NCI-H82 treated with DMSO at 0.1 percent for 48 hours (cell line): ENCODE measurements around the gene CLEC18A.
"Not testable (repeated sequence)": the region's sequence is repeated elsewhere in the genome, so short reads cannot be mapped to it uniquely, and the experiment has no call there.

Source experiments
- DNase-seq: peaks from one replicate; lab custom pipeline; 2025; ENCODE audit not compliant: unreplicated experiment; lab: John Stamatoyannopoulos, UW

The CLEC18A gene

GRCh38 chr16:69950411-69950810 is 723 bp upstream of the CLEC18A start:
- DNase-seq = not testable (repeated sequence)

DNA sequence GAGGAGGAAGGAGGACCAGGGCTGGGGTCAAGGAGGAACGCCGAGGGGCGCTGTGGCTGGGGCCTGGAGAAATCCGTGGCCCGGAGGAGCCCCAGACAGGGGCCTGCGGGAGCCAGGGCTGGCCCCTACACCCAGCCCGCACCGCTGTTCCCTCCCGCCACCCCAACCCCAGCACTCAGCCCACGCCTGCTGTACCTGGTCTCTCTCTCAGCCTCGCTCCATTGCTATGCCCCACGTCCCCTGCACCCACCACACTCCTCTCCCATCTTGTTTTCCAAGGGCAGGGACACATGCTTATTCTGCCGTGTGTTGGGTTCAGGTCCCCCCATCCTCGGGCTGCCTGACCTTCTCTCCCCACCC is 518 bp downstream of the CLEC18A start:
- DNase-seq = not testable (repeated sequence)

DNA sequence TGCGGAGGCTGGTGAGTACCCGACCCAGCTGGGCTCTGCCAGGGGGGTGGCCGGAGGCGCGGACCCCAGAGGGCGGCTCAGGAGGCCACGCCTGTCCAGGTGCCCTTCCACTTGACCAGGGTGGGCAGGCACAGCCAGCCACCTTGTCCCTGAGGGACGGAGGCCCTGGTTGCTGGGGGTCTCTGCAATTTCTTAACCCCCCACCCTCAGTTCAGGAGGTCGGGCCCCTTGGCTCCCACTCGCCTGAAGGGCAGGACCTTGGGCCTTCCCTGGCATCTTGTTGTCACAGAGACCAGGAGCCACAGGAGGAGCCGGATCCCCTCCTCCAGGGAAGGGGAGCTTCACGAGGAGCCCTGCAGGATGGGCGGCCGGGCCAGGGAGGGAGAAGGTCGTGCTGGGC is 982 bp downstream of the CLEC18A start:
- not testable (repeated sequence) for DNase-seq

DNA sequence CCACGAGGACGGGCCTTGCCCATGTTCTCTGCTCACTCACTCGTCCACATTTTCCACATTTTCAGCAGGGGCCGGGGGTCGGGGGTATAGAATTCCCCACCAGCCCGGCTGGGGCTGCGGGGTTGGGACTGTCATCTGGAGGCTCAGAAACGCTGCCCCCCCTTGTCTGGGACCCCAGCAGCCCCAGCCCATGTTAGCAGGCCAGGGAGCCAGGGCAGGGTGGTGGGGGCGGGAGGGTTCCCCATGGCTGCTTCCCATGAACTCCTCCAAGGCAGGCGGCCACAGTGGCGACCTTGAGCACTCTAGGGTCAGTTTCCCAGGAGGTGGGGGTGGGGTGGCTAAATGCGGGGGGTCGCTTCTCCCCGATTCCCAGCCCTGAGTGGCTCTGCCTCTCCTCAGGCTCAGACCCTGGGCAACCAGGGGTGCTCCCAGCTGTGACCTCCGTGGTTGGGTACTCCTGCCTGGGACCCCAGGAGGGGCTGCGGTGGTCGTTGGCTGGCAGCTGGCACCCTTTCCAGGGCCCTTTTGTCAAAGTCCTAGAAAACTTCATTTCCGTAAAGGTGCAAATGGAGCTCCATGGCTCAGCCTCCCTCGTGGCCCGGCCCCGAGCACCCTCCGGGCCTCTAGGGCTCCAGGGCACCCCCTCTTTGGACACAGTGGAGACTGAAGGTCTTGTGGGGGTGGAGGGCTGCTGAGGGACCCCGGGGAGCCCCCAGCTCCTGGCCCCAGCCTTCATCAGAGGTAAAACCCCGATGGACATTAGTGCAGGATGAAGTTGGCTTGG is 1.6 kb downstream of the CLEC18A start:
- DNase-seq = not testable (repeated sequence)

- not testable (repeated sequence) for DNase-seq
Measured at GRCh38 chr16:69954241-69954640, 3.1 kb downstream of the CLEC18A start.

DNA sequence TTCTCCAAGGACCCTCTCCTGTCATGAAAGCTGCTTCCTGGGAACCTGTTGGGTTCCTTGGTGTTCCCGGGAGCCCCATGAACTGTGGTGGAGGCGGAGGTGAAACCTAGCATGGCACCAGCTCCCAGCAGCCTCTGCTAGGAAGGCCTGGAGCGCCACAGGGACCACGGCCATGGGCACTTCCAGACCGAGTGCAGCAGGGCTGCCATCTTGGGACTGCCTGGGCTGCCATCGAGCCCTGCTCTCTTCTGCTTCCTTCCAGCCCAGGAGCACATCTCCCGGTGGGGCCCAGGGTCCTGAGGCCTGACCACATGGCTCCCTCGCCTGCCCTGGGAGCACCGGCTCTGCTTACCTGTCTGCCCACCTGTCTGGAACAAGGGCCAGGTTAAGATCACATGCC is 12.2 kb downstream of the CLEC18A start:
- DNase-seq = not testable (repeated sequence)

DNA sequence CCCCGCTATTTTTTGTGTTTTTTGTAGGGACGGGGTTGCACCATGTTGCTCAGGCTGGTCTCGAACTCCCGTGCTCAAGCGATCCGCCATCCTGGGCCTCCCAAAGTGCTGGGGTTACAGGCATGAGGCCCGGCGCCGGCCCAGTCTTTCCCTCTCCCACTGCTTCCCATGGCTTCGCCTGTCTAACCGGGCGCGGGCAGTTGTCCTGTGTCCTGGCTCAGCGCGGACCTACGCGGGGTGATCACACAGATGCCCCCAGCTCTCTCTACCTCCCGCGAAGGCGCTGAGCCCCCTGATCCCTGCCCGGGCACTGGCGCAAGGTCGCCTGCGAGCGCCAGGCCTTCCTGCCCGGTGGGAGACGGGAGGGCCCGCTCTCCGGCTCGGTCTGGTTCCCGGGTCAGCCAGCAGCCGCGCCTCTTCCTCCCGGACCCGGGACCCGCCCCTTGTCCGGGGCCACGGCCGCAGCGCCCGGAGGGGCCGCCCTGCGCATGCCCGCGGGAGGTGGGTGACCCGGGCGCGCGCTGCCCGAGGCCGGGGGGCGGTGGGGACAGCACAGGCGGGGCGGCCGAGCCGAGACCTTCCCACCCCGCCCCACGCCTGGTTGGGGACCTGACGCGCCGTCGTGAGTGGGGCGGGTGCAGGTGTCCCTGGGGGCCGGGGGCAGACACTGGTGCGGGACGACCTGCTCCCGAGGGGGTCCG is 14.0 kb downstream of the CLEC18A start:
- not testable (repeated sequence) for DNase-seq

DNA sequence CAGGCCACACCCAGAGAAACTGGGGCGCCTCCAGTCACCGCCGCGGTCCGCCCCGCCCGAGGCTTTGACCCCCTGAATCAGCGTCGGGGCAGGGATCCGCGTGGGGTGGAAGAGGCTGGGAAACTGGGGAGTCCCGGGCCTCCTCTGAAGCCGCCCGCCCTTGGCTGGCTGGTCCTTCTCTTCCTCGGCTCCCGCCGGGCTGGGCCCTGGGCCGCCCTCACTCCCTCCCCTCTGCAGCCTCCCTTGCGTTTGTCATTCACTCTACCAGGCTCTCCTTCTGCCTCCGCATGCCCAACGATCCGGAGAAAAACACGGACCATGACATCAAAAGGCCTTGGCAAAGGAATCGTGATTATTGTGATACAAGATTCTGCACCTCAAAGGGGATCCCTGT is 14.5 kb downstream of the CLEC18A start:
- DNase-seq = not testable (repeated sequence)

DNA sequence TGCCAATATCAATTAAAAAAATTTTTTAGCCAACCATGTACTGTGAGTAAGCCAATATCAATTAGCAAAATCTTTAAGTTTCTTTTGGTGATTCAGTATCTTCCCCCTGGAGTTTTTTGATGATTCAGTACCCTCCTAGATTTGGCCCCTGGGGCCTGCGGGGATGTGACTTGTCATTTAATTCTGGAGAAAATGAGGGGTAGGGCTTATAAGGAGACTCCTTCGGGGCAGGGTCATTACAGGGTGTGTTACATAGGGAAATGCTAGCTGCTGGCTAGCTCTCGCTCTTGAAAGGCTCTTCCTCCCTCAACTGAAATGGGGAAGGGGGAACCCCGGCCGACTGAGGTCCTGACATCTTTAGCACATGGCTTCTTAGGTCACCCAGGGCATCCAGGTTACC is 16.6 kb downstream of the CLEC18A start:
- not testable (repeated sequence) for DNase-seq

- DNase-seq = not testable (repeated sequence)
Measured at GRCh38 chr16:69968125-69968524, 17.0 kb downstream of the CLEC18A start.

DNA sequence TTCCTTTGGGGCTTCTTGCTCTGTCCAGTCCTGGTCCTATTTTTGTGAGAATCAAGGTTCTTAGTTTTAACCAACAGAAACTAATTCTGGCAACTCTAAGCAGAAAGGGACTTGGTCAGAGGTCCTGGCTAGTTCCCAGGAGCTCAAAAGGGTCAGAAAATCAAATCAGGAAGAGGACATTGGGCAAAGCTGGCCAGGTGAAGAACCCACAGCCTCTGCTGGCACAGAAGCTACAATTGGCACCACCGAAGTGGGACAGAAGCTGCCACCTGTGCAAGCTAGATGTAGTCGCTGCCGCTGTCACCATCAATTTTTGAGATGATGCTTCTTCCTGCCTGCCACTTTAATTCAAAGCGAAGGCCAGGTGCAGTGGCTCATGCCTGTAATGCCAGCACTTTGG is 18.5 kb downstream of the CLEC18A start:
- DNase-seq = not testable (repeated sequence)

DNA sequence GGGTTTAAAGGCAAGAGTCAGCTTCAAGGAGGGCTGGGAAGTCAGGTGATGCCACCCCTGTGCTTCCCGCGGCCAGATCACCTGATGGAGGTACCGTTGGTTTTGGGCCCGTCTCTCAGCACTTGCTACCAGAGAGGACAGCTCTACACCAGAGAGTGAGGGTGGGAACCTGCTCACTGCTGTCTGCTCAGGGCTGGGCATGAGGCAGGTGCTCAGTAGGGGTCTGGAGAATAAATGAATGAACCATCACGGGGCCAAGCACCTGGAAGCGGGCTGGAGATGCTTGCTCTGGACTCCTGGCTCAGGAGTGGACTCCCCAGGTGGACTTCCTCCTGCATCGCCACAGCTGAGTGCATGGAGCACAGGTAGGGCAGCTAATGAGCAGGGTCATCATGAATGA is 21.0 kb downstream of the CLEC18A start:
- DNase-seq = not testable (repeated sequence)

- not testable (repeated sequence) for DNase-seq
Measured at GRCh38 chr16:69972935-69973334, 21.8 kb downstream of the CLEC18A start.

DNA sequence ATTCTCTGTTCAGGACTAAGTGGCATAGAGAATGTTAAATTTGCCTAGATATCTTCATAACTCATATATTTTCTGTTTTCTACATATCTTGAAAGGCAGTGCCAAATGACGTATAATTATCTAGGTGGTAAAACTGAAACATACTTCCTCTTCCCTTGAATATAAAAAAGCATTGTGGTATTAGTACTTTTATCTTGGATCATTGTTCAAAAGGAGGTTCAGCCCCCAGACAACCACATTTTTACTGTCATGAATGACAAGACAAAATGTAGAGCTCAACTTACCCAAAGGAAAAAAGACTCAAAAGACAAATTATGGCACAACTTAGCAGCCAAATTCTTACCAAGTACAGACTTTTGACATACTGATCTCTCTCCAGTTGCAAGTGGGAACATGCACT is 34.1 kb downstream of the CLEC18A start:
- not testable (repeated sequence) for DNase-seq

DNA sequence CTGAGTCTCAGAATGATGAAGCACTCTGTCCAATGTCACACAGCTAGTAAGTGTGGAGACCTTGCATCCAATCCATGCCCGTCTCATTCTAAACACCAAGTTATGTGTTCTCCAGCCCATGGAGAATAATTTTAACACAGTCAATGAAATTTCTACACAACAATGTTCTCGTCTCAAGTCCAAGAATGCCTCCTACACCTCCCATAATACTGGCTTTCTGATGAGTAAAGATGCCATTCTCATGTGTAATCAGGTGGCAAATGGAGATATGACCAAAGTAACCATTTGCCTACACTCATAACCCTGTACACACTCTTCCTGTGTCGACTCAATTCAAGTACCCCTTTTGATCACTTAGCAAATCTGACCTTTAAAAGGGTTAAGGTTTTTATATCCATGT is 46.8 kb downstream of the CLEC18A start:
- not testable (repeated sequence) for DNase-seq

DNA sequence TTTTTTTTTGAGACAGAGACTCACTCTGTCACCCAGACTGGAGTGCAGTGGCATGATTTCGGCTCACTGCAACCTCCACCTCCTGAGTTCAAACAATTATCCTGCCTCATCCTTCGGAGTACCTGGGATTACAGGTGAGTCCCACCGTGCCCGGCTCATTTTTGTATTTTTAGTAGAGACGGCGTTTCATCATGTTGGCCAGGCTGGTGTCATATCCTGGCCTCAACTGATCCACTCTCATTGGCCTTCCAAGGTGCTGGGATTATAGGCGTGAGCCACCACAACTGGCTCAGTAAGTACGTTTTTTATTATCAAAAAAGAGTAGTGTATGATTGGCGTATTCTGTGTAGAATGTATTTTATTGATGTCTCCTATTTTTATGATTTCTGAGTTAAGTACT is 48.7 kb downstream of the CLEC18A start:
- not testable (repeated sequence) for DNase-seq

DNA sequence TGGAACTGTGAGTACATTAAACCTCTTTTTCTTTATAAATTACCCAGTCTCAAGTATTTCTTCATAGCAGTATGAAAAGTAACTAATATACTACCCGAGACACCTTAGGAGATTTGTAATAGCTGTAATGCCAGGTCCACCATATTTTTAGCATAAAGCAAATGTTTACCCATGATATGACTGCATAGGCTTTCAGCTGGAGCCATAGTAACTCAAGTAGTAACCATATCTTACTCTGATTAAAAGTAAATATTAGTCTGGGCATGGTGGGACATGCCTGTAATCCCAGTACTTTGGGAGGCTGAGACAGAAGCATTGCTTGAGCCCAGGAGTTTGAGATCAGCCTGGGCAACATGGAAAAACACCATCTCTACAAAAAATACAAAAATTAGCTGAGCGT is 52.4 kb downstream of the CLEC18A start:
- DNase-seq = not testable (repeated sequence)

DNA sequence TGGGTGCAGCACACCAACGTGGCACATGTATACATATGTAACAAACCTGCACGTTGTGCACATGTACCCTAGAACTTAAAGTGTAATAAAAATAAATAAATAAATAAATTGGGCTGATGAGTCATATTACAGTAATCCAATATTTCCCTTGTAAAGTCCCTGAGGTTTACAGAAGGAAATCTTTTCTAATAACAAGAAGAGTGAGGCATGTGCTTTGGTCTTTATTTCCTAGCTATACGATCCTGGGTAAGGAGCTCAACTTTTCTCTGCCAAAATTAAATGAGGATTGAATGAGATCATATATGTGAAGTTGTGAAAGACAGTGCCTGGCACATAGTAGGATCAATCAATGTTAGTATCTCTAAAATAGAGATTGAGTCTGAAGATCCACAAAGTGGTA is 57.5 kb downstream of the CLEC18A start:
- not testable (repeated sequence) for DNase-seq

GRCh38 chr16:70010615-70011014 is 59.5 kb downstream of the CLEC18A start:
- DNase-seq = not testable (repeated sequence)

GRCh38 chr16:70011120-70011519 is 60.0 kb downstream of the CLEC18A start:
- not testable (repeated sequence) for DNase-seq

GRCh38 chr16:70012354-70012753 is 61.2 kb downstream of the CLEC18A start:
- not testable (repeated sequence) for DNase-seq

- not testable (repeated sequence) for DNase-seq
Measured at GRCh38 chr16:70012951-70013350, 61.8 kb downstream of the CLEC18A start.
